OCI-LY7 (cell line): ENCODE data around the gene OGFOD3. TPM values are rescaled to one million over a fixed set of nuclear protein-coding genes. Genes with fewer than 3 reads are reported as not detected.

Experiments used
- BruUV-seq: library from RNA; stranded (reverse); fragments of 400-500 nt; replicated peaks from 2 replicates; lab custom pipeline; 2021; lab: Mats Ljungman, UMichigan
- CTCF ChIA-PET: fragments of 300-600 bp; sonication (Branson Sonifier 250); formaldehyde crosslinking; loops from one replicate; lab custom pipeline; 2022; ENCODE audit warnings: antibody characterized with exemption; ENCODE audit not compliant: unreplicated experiment; lab: Charles Lee
- POLR2A ChIA-PET: fragments of 300-600 bp; sonication (Branson Sonifier 250); formaldehyde crosslinking; loops from one replicate; lab custom pipeline; 2022; ENCODE audit warnings: antibody characterized with exemption; lab: Charles Lee
- DNase-seq: peaks from one replicate; pipeline ENCODE4 v3.0.0-alpha.2; 2015; ENCODE audit warnings: low spot score
- H2AFZ ChIP-seq: fragments of 200-600 bp; sonication (generic), shearing (Covaris generic); 2 replicates; pipeline ENCODE4 v1.6.1; 2014; ENCODE audit warnings: mild to moderate bottlenecking, antibody characterized with exemption, low read length, moderate library complexity
- H3K27ac ChIP-seq: fragments of 200-600 bp; sonication (generic); 2 replicates; pipeline ENCODE4 v1.5.1; 2014; ENCODE audit warnings: mixed run types, low read depth, mild to moderate bottlenecking, moderate library complexity, low read length, inconsistent platforms; ENCODE audit not compliant: poor library complexity, severe bottlenecking
- H3K36me3 ChIP-seq: fragments of 200-600 bp; sonication (generic); 2 replicates; pipeline ENCODE4 v1.6.1; 2014; ENCODE audit warnings: mild to moderate bottlenecking, antibody characterized with exemption, low read length, moderate library complexity, mixed read lengths; ENCODE audit not compliant: insufficient read depth
- H3K4me1 ChIP-seq: fragments of 200-600 bp; sonication (generic); 2 replicates; pipeline ENCODE4 v1.5.1; 2014; ENCODE audit warnings: mild to moderate bottlenecking, low read length; ENCODE audit not compliant: insufficient read depth, poor library complexity, severe bottlenecking
- H3K4me2 ChIP-seq: fragments of 200-600 bp; sonication (generic); 2 replicates; pipeline ENCODE4 v1.6.1; 2014; ENCODE audit warnings: mild to moderate bottlenecking, low read length
- H3K4me3 ChIP-seq: fragments of 200-600 bp; sonication (generic); 2 replicates; pipeline ENCODE4 v1.5.1; 2014; ENCODE audit warnings: mild to moderate bottlenecking, low read depth, low read length; ENCODE audit not compliant: poor library complexity, severe bottlenecking
- H3K79me2 ChIP-seq: fragments of 200-600 bp; sonication (generic); 2 replicates; pipeline ENCODE4 v1.6.1; 2016; ENCODE audit warnings: low read depth, mild to moderate bottlenecking, low read length, moderate library complexity, mixed read lengths; ENCODE audit not compliant: insufficient read depth
- H3K9me2 ChIP-seq: fragments of 200-600 bp; sonication (generic); 2 replicates; pipeline ENCODE4 v1.6.1; 2016; ENCODE audit warnings: mild to moderate bottlenecking, low read length, mixed read lengths; ENCODE audit not compliant: insufficient read depth
- H3K9me3 ChIP-seq: fragments of 200-600 bp; sonication (generic); 2 replicates; pipeline ENCODE4 v1.6.1; 2014; ENCODE audit warnings: mild to moderate bottlenecking, mixed run types, low read length, mixed read lengths
- H4K20me1 ChIP-seq: fragments of 200-600 bp; sonication (generic); 2 replicates; pipeline ENCODE4 v1.6.1; 2014; ENCODE audit warnings: mild to moderate bottlenecking, antibody characterized with exemption, low read length, moderate library complexity, mixed read lengths; ENCODE audit not compliant: insufficient read depth
- CTCF ChIP-seq: fragments of 200-600 bp; sonication (generic); conservative IDR thresholded peaks from 2 replicates; pipeline ENCODE4 v1.5.1; 2014; ENCODE audit warnings: mild to moderate bottlenecking, antibody characterized with exemption, low read length, moderate library complexity, mixed read lengths
- EZH2phosphoT487 ChIP-seq: fragments of 200-600 bp; sonication (generic); IDR thresholded peaks from 2 replicates; pipeline ENCODE4 v1.6.1; 2018; ENCODE audit warnings: low read depth, borderline replicate concordance, mild to moderate bottlenecking, mixed run types, antibody characterized with exemption, low read length, moderate library complexity, mixed read lengths
- intact Hi-C: fragments of 100-400 bp; cut with micrococcal nuclease; formaldehyde crosslinking; loops from one replicate; pipeline ENCODE4 v1.10.0; 2022; ENCODE audit not compliant: unreplicated experiment
- total RNA-seq, 2 experiments: library from RNA; depleted of rRNA in 1 of 2; stranded (reverse); fragments of >200 nt in 1 of 2; shearing (Covaris generic) in 1 of 2; gene quantifications; 2 replicates each; pipeline ENCODE4 v1.2.3, GENCODE V29; 2014 to 2022

The OGFOD3 gene
- total RNA-seq, 2 experiments from 2014 or later, result 55.6 to 65.2 TPM

GRCh38 chr17:82452162-82452561 lies 33.8 kb upstream of the OGFOD3 start:
- CTCF ChIA-PET, result no interaction called here
- no TSS peak for BruUV-seq
- H3K79me2 ChIP-seq, result peaks cover 20% of the 10 kb centered on the region
- TF ChIP-seq EZH2phosphoT487 (no peak), CTCF (no peak)
- H4K20me1 ChIP-seq, result no peaks in the 10 kb centered on the region; the same call in 1 of the 2 replicates
- no peak overlapping the region for H3K4me3 ChIP-seq
- H3K9me2 ChIP-seq, result no peaks in the 10 kb centered on the region
- H3K9me3 ChIP-seq, result peaks cover 20% of the 10 kb centered on the region; the same call in 1 of the 2 replicates
- no peak overlapping the region for H3K4me2 ChIP-seq
- no peak overlapping the region for H3K27ac ChIP-seq
- no peak for DNase-seq
- H3K36me3 ChIP-seq, result peaks cover 29% of the 10 kb centered on the region
- H2AFZ ChIP-seq, result no peak overlapping the region
- POLR2A ChIA-PET, result no interaction called here
- H3K4me1 ChIP-seq, result peaks cover 35% of the 10 kb centered on the region
- intact Hi-C loops, result no loop called here

DNA sequence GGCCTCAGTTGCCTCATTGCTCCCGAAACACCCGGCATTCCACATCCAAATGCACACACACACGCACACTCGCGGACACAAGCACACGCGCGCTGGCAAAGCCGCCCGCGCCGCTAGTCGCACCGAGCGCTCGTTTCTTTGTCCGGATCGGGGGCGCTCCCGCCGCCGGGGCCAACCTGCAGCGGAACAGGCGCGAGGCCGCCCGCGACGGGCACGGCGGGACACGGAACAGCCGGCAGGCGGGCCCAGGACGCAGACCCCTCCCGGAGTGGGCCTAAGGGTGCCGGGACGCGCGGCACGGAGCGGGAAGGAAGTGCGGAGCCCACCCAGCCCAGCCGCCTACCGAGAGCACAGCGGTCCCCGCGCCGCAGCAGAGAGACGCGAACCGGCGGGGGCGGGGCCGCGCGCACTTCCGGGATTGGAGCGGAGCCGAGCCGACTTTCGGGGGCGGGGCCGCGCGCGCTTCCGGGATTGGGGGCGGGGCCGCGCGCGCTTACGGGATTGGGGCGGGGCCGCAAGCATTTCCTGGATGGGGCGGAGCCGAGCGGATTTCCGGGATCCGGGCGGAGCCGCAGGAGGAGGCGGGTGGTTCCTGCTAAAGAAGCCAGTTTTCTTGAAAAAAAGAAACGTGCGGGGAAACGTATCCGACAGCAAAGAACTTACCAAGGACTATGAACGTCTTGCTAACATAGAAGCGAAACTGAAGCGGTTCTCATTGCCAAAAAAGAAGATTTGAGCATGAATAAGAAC lies 32.1 kb upstream of the OGFOD3 start, which contains the start of gene CYBC1:
TSS of gene CYBC1 (minus strand) at position 396 of the 750 bp plus-strand sequence. CDS start 1,498 bp downstream, outside the sequence.
- Histone ChIP-seq H3K9me3 (peaks cover 11% of the 10 kb centered on the region; the same call in 1 of the 2 replicates), H3K4me1 (peaks cover 40% of the 10 kb centered on the region), H3K79me2 (peaks cover 37% of the 10 kb centered on the region), H4K20me1 (peaks cover 3% of the 10 kb centered on the region), H2AFZ (peak within 1 kb of the TSS; percentile 11; the same call in 1 of the 2 replicates), H3K36me3 (peaks cover 35% of the 10 kb centered on the region), H3K27ac (peak within 1 kb of the TSS; percentile 98), H3K4me3 (peak within 1 kb of the TSS; percentile 80), H3K4me2 (peak within 1 kb of the TSS; percentile 83), H3K9me2 (no peaks in the 10 kb centered on the region)
- TSS peak; percentile 82 for BruUV-seq
- TF ChIP-seq CTCF (no peak), EZH2phosphoT487 (no peak)
- intact Hi-C loops, result no loop called here
- DNase-seq, result peak; percentile 99
- POLR2A ChIA-PET, result interaction anchor here (1.1 to 2.0 kb wide), 3 partner anchors 31 to 100 kb away, joined by 3 to 11 read pairs (median 4); no protein-coding TSS in a partner anchor
- CTCF ChIA-PET, result interaction anchor here (0.7 kb wide), 1 partner anchor 30 kb away, joined by 4 read pairs; no protein-coding TSS in a partner anchor
